H1 (cell line): ENCODE results near the gene FAM222B. TPM values are rescaled to one million over a fixed set of nuclear protein-coding genes. Genes with fewer than 3 reads are reported as not detected.

ENCODE experiments used
- CTCF ChIA-PET: fragments of 300-600 bp; sonication (Branson Sonifier 250); formaldehyde crosslinking; loops from one replicate; lab custom pipeline; 2021; ENCODE audit not compliant: partially characterized antibody; lab: Charles Lee
- POLR2A ChIA-PET: fragments of 300-600 bp; sonication (Branson Sonifier 250); formaldehyde crosslinking; loops from one replicate; lab custom pipeline; 2021; ENCODE audit warnings: inconsistent platforms; ENCODE audit not compliant: partially characterized antibody; lab: Charles Lee
- DNase-seq, 2 experiments: peaks; one replicate each; pipeline versions ENCODE4 v3.0.0 to v3.0.0-alpha.2; 2010 to 2022; ENCODE audit warnings: low spot score in 2 of 2, low read depth in 1 of 2, mixed read lengths in 1 of 2
- FAIRE-seq: peaks from 2 replicates; lab custom pipeline; 2011; peaks lifted over from hg19 to GRCh38; lab: Jason Lieb, UNC
- H2AFZ ChIP-seq: 2 replicates; pipeline ENCODE4 v1.8.1; 2012; ENCODE audit warnings: low read length, inconsistent platforms
- H2AK5ac ChIP-seq: 2 replicates; pipeline ENCODE4 v1.6.1; 2013; ENCODE audit warnings: low read depth, low read length
- H2BK120ac ChIP-seq: replicated peaks from 2 replicates; pipeline ENCODE3; 2013; ENCODE audit warnings: low read depth, low read length, inconsistent platforms
- H2BK12ac ChIP-seq: 2 replicates; pipeline ENCODE4 v1.6.1; 2013; ENCODE audit warnings: low read depth, low read length
- H2BK15ac ChIP-seq: 2 replicates; pipeline ENCODE4 v1.6.1; 2013; ENCODE audit warnings: low read length
- H2BK20ac ChIP-seq: 2 replicates; pipeline ENCODE4 v1.6.1; 2013; ENCODE audit warnings: low read length
- H2BK5ac ChIP-seq: 2 replicates; pipeline ENCODE4 v1.6.1; 2013; ENCODE audit warnings: low read depth, low read length
- H3K14ac ChIP-seq: 2 replicates; pipeline ENCODE4 v1.6.1; 2013; ENCODE audit warnings: inconsistent platforms; ENCODE audit not compliant: insufficient read length
- H3K18ac ChIP-seq: 2 replicates; pipeline ENCODE4 v1.6.1; 2013; ENCODE audit warnings: low read length; ENCODE audit errors: extremely low read depth
- H3K23ac ChIP-seq: 2 replicates; pipeline ENCODE4 v1.6.1; 2013; ENCODE audit warnings: inconsistent platforms; ENCODE audit not compliant: insufficient read length
- H3K23me2 ChIP-seq: 2 replicates; pipeline ENCODE4 v1.6.1; 2013; ENCODE audit warnings: low read depth, low read length
- H3K27ac ChIP-seq: 2 replicates; pipeline ENCODE4 v1.6.1; 2011; ENCODE audit warnings: low read depth, low read length, inconsistent platforms
- H3K27me3 ChIP-seq, 4 experiments: replicated peaks in 1 of 4; 1 replicate in 1 of 4; 2 replicates in 3 of 4; pipeline versions ENCODE4 v1.6.1 to v1.8.1; 2011 to 2013; ENCODE audit warnings: low read length in 3 of 4, mild to moderate bottlenecking in 3 of 4, inconsistent platforms in 2 of 4, mixed read lengths in 2 of 4, moderate library complexity in 1 of 4; ENCODE audit not compliant: control insufficient read depth in 3 of 4, insufficient read depth in 3 of 4; ENCODE audit errors: extremely low read depth in 1 of 4
- H3K36me3 ChIP-seq, 4 experiments: 2 replicates each; pipeline versions ENCODE4 v1.6.1 to v1.8.1; 2011 to 2013; ENCODE audit warnings: mild to moderate bottlenecking in 4 of 4, low read length in 3 of 4, moderate library complexity in 2 of 4, control low read depth in 1 of 4, inconsistent platforms in 1 of 4; ENCODE audit not compliant: insufficient read depth in 4 of 4, control insufficient read depth in 2 of 4
- H3K4ac ChIP-seq: replicated peaks from 2 replicates; pipeline ENCODE3; 2013; ENCODE audit warnings: low read length, low read depth, mixed read lengths, inconsistent platforms; ENCODE audit not compliant: insufficient read length
- H3K4me1 ChIP-seq, 4 experiments: replicated peaks in 1 of 4; 1 replicate in 1 of 4; 2 replicates in 3 of 4; pipeline versions ENCODE4 v1.6.1 to v1.8.1; 2011 to 2013; ENCODE audit warnings: low read length in 3 of 4, inconsistent platforms in 2 of 4, mixed read lengths in 1 of 4; ENCODE audit not compliant: insufficient read depth in 4 of 4, control insufficient read depth in 3 of 4
- H3K4me2 ChIP-seq, 2 experiments: 2 replicates each; pipeline versions ENCODE4 v1.6.1 to v1.8.1; 2011 to 2013; ENCODE audit warnings: low read depth in 2 of 2, low read length in 2 of 2, control low read depth in 1 of 2, inconsistent platforms in 1 of 2, mild to moderate bottlenecking in 1 of 2; ENCODE audit not compliant: insufficient read depth in 1 of 2
- H3K4me3 ChIP-seq, 4 experiments: fragments of 200-600, 300-600 bp in 1 of 4; sonication (generic), shearing (Covaris generic), sonication (Bioruptor Twin) in 1 of 4; 2 replicates each; pipeline versions ENCODE4 v1.5.1 to v1.8.1; 2011 to 2016; ENCODE audit warnings: low read length in 4 of 4, low read depth in 3 of 4, control low read depth in 2 of 4, inconsistent platforms in 2 of 4, mild to moderate bottlenecking in 2 of 4, mixed read lengths in 1 of 4, moderate library complexity in 1 of 4; ENCODE audit not compliant: insufficient read depth in 2 of 4; ENCODE audit errors: extremely low read depth in 1 of 4
- H3K56ac ChIP-seq: replicated peaks from 2 replicates; pipeline ENCODE3; 2013; ENCODE audit warnings: low read depth, mild to moderate bottlenecking, mixed read lengths, low read length, inconsistent platforms; ENCODE audit not compliant: insufficient read length
- H3K79me1 ChIP-seq: 2 replicates; pipeline ENCODE4 v1.6.1; 2013; ENCODE audit warnings: low read depth, low read length, control low read depth
- H3K79me2 ChIP-seq, 2 experiments: 2 replicates each; pipeline versions ENCODE4 v1.6.1 to v1.8.1; 2012 to 2013; ENCODE audit warnings: low read length in 2 of 2, mild to moderate bottlenecking in 2 of 2, inconsistent platforms in 1 of 2; ENCODE audit not compliant: insufficient read depth in 2 of 2, control insufficient read depth in 1 of 2
- H3K9ac ChIP-seq, 4 experiments: replicated peaks in 1 of 4; 1 replicate in 1 of 4; 2 replicates in 3 of 4; pipeline versions ENCODE4 v1.6.1 to v1.8.1; 2011 to 2013; ENCODE audit warnings: low read depth in 3 of 4, low read length in 3 of 4, control low read depth in 2 of 4, mild to moderate bottlenecking in 2 of 4, moderate library complexity in 2 of 4, inconsistent platforms in 1 of 4; ENCODE audit errors: extremely low read depth in 1 of 4
- H3K9me3 ChIP-seq, 2 experiments: 2 replicates each; pipeline versions ENCODE4 v1.6.1 to v1.8.1; 2012 to 2013; ENCODE audit warnings: mild to moderate bottlenecking in 2 of 2, moderate library complexity in 2 of 2, control low read depth in 1 of 2, inconsistent platforms in 1 of 2, low read depth in 1 of 2, low read length in 1 of 2, mixed read lengths in 1 of 2; ENCODE audit not compliant: insufficient read depth in 2 of 2
- H4K20me1 ChIP-seq, 2 experiments: replicated peaks in 1 of 2; 2 replicates each; pipeline versions ENCODE3 to v1.8.1; 2011 to 2013; ENCODE audit warnings: inconsistent platforms in 2 of 2, low read length in 2 of 2, mild to moderate bottlenecking in 1 of 2; ENCODE audit not compliant: insufficient read depth in 2 of 2, control insufficient read depth in 1 of 2
- H4K5ac ChIP-seq: 2 replicates; pipeline ENCODE4 v1.6.1; 2013; ENCODE audit warnings: low read length, low read depth, mixed read lengths, inconsistent platforms; ENCODE audit not compliant: insufficient read length
- H4K8ac ChIP-seq: 2 replicates; pipeline ENCODE4 v1.8.0; 2013; ENCODE audit warnings: mild to moderate bottlenecking, moderate library complexity, low read length, inconsistent platforms; ENCODE audit not compliant: insufficient read depth; ENCODE audit errors: extremely low read depth
- H4K91ac ChIP-seq: replicated peaks from 2 replicates; pipeline ENCODE3; 2013; ENCODE audit warnings: low read length, mixed read lengths, inconsistent platforms; ENCODE audit not compliant: insufficient read length
- CBX8 ChIP-seq: fragments of 300-800, 300-1000 bp; sonication (generic); IDR thresholded peaks from 2 replicates; pipeline ENCODE4 v1.7.1; 2016; ENCODE audit warnings: low read depth, low read length, borderline replicate concordance
- POLR2A ChIP-seq, 2 experiments: IDR thresholded peaks; 1 replicate in 1 of 2; 2 replicates in 1 of 2; pipeline ENCODE4 v1.6.1; 2011; ENCODE audit warnings: low read depth in 2 of 2, low read length in 2 of 2, mild to moderate bottlenecking in 2 of 2; ENCODE audit errors: control extremely low read depth in 1 of 2
- POLR2AphosphoS5 ChIP-seq: IDR thresholded peaks from 2 replicates; pipeline ENCODE4 v1.6.1; 2011; ENCODE audit warnings: low read depth, low read length
- WGBS, 2 experiments: shearing (Covaris generic) in 1 of 2; methylation state at CpG; one replicate each; pipeline versions ENCODE4 v1.1.6 to v1.1.7; 2013 to 2015; ENCODE audit warnings: low lambda C conversion rate in 2 of 2, mixed read lengths in 2 of 2, inconsistent platforms in 1 of 2, low coverage in 1 of 2, missing lambda C conversion rate in 1 of 2; ENCODE audit not compliant: insufficient replicate concordance in 2 of 2, insufficient coverage in 1 of 2, insufficient read length in 1 of 2; ENCODE audit errors: extremely low coverage in 1 of 2, missing lambda C conversion rate in 1 of 2; 5-methylcytosine and 5-hydroxymethylcytosine counted together
- polyA plus RNA-seq, 7 experiments: library from polyadenylated mRNA; depleted of rRNA in 3 of 7; stranded (reverse) in 5 of 7; unstranded in 2 of 7; fragments of >200 nt in 5 of 7; fragments of 200-250 nt in 2 of 7; gene quantifications; 1 replicate in 5 of 7; 2 replicates in 1 of 7; 4 replicates in 1 of 7; pipeline versions ENCODE4 v1.2.1 to v1.2.3, GENCODE V29; 2011 to 2013; ENCODE audit warnings: missing spikeins in 2 of 7, mixed read lengths in 2 of 7
- total RNA-seq: library from RNA; stranded (reverse); fragmentation: NEBNext Ultra II Directional; extraction: Animal tissue kit (Norgen Biotek cat#: 25700); gene quantifications from 2 replicates; pipeline ENCODE4 v1.2.1, GENCODE V29; 2021

FAM222B gene
- total and polyA plus RNA-seq, 2 of the 8 experiments (the other 6 are each of a cell fraction or from before 2014, with no cell fraction given), result 42.1 to 81.7 TPM

- Histone ChIP-seq H2AK5ac (no peak overlapping the region), H4K5ac (no peak overlapping the region), H3K14ac (no peak overlapping the region), H3K4me3 (peak overlapping the region in 2 of 4 experiments; percentile 5 to 39; a peak in 2 of 8 replicates), H3K4me2 (peak overlapping the region; percentile 40 to 87; a peak in 3 of 4 replicates), H3K18ac (no peak overlapping the region), H3K4me1 (peaks cover 0 to 15% (median 6%) of the 10 kb centered on the region in 4 experiments; a peak in 6 of 7 replicates), H3K27me3 (no peaks in the 10 kb centered on the region), H4K8ac (no peak overlapping the region), H3K36me3 (peaks cover 19 to 49% (median 36%) of the 10 kb centered on the region in 4 experiments), H4K20me1 (peaks cover 6 to 19% of the 10 kb centered on the region in 2 experiments), H3K4ac (no peak overlapping the region), H2BK20ac (no peak overlapping the region), H2AFZ (no peak overlapping the region), H2BK120ac (no peak overlapping the region), H2BK15ac (no peak overlapping the region), H2BK12ac (no peak overlapping the region), H3K9ac (no peak overlapping the region; a peak in 2 of 7 replicates), H2BK5ac (peak overlapping the region; percentile 7; the same call in 1 of the 2 replicates), H3K9me3 (no peaks in the 10 kb centered on the region), H3K23ac (no peak overlapping the region), H3K27ac (no peak overlapping the region), H4K91ac (no peak overlapping the region), H3K56ac (no peak overlapping the region), H3K23me2 (peaks cover 26% of the 10 kb centered on the region), H3K79me2 (peaks cover 5 to 37% of the 10 kb centered on the region in 2 experiments; a peak in 3 of 4 replicates), H3K79me1 (no peaks in the 10 kb centered on the region; the same call in 1 of the 2 replicates)
- FAIRE-seq (no peak), DNase-seq (no peak)
- ChIA-PET POLR2A (interaction anchor here (0.7 to 17.6 kb wide), 17 partner anchors 9 to 360 kb away, joined by 3 to 813 read pairs (median 6); partner anchors contain the start of genes BLTP2, FLOT2, PHF12 and PROCA1), CTCF (interaction anchor here (1.1 to 16.9 kb wide), 3 partner anchors 18 to 181 kb away, joined by 3 to 316 read pairs (median 5); partner anchors contain the start of gene DHRS13)
- peak; percentile 61 for TF ChIP-seq POLR2AphosphoS5
- TF ChIP-seq POLR2A (IDR thresholded peaks at IDR 0.05; ENCODE audit: control extremely low read depth in 1 of 2, low read depth in 2 of 2, low read length in 2 of 2), result peak in 1 of 2 experiments; percentile 38; a peak in 1 of 3 replicates
- TF ChIP-seq CBX8, result no peak
- WGBS, 2 experiments, result 88% methylated on average over 7 of the region's 7 CpGs; no CpG with 5 or more reads in 1 of the 2 experiments
Observed at GRCh38 chr17:28722417-28723158, 120.0 kb downstream of the FAM222B start.
